Measurements from ENCODE around the gene GALNT18.

Gene GALNT18

DNA sequence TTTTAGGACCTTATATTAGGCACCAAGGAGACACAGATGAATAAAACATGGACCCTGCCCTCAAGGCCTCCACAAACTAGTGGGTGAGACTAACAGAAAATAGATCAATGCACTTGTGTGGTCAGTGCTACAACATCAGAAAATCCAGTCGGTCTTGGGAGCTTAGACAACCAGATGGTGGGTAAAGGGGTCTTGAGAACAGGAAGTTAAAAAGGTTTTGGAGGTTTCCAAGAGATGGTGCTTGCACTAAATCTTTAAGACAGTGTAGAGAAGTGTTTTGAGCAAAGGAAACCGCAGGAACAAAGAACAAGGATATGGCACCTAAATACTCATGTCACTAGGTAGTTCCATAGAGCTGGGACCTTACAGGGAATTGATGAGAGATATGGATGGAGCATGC, 56.2 kb downstream of the GALNT18 start:
- DNase-seq (ENCODE audit: low read depth): no peak

DNA sequence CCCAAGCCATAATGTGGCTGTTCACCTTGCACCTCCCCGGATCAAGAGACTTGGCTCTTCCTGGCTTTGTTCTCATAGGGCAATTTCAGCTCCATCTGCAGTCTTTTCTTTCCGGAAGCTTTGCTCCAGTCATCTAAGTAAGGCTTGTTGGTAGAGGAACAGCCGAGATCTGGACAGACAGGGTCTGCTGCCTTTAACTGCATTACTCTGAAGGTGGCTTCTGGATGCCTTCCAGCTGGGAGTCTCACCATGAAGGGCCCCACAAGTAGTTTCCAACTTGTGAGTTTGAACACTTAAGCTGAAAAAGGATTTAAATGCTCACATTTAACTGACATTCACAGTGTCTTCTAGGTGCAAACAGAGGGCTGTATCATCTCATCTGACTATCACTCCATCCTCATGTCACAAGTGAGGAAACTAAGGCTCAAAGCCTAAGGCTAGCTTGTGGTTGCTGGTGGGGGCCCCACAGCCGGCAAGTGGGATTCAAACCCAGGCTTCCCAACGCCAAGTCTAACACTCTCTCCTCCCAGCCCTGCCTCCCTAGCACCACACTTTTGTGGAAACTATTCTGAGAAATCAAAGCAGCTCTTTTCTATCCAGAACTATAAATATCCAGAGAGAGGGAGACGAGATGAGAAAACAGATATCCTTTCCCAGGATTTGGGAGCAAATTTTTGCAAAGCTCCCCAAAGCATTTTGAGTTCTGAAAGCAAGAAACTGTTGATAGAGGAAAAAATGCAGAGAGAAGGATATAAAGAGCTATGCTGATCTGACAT, 58.4 kb downstream of the GALNT18 start:
- no peak for DNase-seq (ENCODE audit: low read depth)

DNA sequence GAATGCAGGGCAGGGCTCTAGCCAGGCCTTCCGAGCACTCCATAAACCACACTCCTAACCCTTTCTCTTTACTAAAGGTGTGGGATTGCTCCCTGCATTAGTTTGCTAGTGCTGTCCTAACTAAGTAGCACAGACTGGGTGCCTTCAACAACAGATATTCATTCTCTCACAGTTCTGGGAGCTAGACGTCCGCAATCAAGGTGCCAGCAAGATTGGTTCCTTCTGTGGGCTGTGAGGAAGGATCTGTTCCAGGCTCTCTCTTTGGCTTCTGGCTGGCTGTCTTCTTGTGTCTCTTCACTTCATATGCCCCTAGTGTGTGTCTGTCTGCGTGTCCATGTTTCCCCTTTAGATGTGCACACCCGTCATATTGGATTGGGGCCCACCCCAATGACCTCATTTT, 59.8 kb downstream of the GALNT18 start:
- DNase-seq (ENCODE audit: low read depth): no peak

DNA sequence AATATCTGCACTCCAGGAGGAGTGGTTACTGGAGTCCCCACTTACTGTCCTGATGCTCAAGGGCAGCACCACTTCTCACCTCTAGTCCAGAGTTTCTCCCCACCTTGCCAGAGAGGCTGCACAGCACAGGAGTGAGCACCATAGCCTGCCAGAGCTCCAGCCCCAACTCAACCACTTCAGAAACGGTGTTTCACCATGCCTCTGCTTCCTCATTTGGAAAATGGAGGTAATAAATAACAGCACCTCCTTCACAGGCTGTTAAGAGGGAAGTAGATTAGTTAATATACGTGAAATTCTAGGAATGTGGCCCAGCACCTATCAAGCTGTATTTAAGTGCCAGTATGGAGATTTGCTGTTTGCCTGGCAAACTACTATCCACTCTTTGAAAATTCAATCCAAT, 63.0 kb downstream of the GALNT18 start:
- no peak for DNase-seq (ENCODE audit: low read depth)

DNA sequence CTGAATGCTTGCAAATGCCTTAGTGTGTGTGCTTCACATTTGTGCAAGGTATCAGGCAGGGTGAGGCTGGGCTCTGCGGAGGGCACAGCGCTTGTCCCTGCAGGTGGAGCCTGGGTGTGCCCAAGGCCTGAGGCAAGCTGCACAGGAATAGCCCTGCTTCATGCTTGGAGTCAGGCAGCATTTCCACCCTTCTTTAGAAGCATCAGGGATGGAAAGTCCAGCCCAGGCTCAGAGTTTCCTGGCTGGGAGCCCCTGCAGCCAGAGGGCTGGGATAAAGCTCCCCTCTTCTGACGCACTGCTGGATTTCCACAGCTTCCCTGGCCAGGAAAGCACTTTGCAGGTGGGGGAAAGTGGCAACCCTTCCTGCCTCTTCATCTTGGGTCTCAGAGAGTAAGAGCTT, 63.4 kb downstream of the GALNT18 start:
- no peak for DNase-seq (ENCODE audit: low read depth)

DNA sequence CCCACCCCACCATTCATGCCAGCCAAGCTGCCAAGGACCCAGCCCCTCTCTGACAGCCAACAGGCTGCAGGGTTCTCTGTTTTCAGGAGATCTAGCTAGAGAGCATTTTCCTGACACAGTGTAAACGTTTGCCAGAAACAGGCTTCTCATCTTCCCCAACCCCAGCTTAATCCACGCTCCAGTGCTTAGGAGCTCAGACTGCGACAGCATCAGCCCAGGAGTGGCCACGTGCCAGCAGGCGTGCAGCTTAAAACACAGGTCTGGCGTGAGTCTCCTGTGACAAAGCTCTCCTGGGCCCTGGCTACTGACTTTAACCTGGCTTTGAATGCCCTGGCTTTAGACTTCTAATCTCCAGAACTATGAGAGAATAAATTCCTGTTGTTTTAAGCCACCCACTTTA, 66.6 kb downstream of the GALNT18 start:
- DNase-seq (ENCODE audit: low read depth): no peak

DNA sequence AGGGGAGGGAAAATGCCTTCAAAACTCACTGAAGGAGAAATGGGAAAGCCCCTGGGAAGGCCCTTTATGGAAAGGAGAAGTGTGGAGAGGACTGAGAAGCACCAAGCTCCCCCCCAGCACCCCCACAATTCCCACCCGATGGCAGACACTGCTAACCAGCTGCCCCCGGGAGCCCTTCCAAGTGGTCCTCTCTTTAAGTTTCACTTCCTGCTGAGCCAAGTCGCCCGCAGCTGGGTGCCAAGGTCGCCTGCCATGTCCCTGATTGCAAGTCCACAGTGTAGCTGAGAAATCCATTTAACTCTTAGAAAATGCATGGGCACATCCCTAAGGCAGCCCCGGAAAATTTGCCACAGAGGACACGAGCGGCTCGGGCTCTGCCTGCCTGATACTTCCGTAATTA, 68.2 kb downstream of the GALNT18 start:
- DNase-seq (ENCODE audit: low read depth): no peak

DNA sequence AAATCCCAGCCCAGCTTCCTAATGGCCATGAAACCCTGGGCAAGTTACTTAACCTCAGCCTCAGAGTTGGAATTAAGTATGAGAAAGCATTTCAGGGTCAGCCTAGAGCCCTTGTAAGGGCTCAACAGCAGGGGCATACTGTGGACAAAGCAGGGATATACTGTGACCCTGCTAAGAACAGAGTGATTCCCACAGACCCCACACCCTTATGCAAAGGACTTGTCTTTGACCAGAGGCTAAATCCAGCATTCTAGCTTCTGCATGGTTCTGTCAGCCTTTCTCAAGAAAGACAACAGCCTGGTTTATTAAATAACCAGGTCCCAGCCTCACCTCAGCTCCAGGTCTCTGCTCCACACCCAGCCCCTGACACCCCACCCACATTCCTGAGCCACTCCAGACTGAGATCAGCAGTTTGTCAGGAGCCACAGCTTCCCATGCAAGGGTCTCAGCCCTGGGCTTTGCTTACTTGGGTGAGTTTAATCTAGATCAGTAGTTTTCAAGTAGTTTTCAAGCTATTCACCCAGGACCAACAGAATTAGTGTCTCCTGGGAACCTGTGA, 69.2 kb downstream of the GALNT18 start:
- no peak for DNase-seq (ENCODE audit: low read depth)

DNA sequence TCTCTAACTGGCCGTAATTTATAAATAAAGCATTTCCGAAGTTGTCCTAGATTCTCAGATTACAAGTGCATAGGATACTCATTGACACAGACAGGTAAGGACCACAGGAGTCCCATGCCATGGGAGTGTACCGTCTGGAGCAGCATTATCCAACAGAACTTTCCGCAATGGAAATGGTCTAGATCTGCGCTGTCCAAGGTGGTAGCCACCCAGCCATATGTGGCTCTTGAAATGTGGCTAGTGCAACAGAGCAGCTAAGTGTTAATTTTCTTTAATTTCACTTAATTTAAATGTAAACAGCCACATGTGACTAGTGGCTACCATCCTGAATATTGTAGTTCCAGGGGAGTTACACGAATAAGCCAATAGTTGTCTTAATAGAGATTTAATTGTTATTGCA, 71.3 kb downstream of the GALNT18 start:
- DNase-seq (ENCODE audit: low read depth): no peak

DNA sequence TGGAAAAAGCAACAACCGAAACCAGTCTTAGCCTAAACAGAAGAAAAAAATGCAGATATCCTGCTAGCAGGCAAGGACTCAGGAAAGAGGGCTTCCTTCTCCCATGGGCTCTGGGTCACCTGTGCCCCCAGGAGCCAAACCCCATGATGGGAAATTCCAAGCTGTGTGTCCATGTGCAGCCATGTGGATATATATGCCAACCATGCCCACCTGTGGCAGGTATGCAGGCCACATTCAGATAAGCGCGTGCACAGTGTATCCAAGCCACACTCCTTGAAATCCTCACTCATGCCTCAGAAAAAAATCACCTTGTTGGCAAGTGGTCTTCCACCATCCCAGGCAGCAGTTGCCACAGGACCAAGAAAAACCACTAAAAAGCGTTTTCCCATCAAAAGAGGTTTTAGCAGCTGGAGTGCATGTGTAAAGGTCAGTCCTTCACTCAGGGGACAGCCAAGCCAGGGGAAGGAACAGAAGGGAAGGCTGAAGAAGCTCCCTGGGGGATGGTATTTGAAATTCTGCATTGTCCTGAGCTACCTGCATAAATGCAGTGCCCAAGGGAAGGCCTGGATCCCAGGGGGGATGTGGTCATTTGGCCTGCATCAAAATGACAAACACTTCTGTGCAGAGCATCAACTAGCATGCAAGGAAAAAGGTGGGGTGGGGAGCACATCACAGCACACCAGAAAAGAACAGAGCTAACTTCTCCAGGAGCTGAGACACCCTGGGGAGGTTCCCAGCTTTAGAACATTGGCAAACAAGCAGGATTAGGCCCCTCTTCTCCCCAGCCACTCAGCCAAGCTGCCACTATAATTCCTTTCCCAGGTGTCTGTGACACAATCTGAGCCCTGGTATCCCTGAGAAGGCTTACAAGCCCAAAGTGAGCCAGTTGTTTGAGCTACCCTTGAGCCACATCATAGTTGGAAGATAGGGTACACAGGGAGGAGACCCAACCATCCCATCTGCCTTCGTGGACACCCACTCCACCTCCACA, 76.2 kb downstream of the GALNT18 start:
- DNase-seq (ENCODE audit: low read depth): no peak

DNA sequence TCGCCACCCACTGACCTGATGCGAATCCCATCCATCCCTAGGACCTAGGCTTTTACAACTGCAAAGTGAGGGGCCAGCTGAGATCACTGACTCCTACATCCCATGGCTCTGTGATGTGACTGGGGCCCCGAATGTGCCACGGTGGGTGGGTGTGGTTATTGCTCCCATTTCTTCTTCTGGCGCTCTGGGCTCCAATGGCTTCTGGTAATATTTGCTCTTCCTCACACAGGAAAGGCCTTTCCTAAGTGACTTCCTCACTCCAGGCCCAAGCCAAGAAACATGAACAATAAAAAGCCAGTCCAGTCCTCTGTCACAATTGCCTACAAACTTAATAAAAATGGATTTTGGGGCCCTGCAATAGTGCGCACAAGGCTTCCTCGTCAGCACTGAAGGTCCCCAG, 78.1 kb downstream of the GALNT18 start:
- no peak for DNase-seq (ENCODE audit: low read depth)

DNA sequence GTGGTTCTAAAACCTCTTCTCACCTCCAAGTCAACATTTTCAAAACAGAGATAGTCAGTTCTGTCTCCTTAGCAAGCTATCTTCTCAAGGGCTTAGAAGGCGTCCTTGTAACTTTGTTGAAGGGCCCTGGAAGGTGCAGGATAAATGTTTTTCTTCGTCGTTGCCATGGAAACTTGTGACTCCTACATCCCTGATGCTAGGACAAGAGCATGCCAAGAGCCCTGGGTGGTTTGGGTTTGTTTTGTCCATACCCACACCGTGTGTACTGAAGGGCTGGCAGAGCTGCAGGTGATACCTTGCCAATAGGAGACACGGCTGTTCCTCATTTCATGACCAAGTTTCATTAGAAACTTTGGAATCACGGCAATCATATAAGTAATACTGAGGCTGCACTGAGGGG, 81.6 kb downstream of the GALNT18 start:
- no peak for DNase-seq (ENCODE audit: low read depth)

DNA sequence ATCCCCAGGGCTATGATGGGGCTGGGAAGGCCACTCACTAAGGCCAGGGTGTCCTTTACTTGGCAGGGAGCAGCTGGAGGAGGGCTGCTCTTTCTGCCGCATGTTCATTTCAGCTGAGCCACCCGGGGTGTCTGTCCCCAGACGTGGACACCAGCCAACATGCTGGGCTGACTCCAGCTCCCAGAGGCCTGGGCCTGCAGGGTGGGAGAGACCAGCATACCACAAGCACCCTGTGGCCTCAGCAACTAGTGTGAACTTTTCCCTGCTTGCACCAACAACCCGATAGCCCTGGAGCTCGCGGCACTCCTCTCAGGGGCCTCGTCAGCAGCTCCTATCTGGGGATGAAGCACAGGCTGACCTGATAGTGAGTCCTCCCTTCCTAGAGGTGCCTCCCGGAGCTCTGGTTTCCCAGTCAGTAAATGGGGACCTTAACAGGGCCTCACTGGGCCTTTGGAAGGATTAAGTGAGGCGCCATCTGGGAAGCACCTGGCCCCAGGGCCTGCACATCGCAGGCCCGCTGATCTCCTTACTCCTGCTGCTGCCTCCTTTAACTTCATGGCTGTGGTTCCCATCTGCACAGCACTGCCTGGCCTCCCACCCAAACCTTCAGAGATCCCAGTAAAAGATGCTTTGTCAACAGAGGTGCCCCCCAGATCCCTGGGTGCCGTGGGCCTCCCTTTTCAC, 83.4 kb downstream of the GALNT18 start:
- no peak for DNase-seq (ENCODE audit: low read depth)

DNA sequence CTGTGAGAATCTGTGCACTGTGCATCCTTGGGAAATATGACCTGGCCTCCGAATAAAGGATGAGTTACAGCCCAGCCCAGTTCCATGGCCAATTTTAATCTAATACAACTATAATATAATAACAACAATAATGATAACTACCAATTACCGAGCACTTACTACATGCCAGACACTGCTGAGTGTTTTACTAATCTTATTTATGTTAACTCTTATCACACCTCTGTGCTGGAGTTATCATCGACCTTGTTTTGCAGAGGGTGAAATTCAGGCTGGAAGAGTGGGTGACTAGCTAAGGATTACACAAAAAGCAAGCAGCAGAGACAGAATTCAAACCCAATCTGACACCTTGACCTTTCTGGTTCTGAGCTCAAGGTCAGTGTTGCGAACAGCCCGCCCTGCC, 83.9 kb downstream of the GALNT18 start:
- no peak for DNase-seq (ENCODE audit: low read depth)

DNA sequence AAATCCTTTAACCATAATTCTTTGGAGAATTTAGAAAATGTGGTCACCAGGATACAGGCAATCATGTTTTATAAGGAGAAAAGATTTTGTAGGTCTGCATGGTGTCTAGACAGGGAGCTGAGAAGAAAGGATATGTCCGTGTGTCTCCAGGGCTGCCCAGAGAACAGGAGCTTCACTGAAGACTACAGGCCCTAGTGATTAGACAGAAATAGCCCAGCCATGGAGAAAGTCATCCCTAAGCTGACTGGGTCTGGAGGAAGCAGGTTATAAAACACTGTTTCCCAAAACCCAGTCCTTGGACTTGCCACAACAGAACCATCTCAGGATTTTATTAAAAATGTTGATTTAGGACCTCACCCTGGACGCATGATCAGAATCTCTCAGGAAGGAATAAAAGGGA, 84.4 kb downstream of the GALNT18 start:
- DNase-seq (ENCODE audit: low read depth): no peak

DNA sequence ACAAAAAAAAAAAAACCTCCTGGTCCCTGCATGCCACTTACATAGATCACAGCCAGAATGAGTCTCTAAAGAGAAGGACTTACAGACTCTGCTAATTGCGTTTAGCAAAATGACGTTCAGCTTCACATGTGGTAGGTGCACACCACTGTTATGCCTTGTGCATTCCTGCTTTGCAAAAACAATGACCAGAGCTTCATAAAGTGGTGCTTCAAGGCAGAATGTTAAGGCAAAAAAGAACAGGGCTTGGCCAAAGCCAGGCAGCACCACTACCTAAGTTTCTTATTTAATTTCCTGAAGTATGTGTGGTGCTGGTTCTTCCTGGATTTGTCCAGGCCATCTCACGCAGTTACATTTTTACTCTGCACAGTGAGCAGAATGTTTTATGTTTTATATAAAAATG, 85.2 kb downstream of the GALNT18 start:
- DNase-seq (ENCODE audit: low read depth): no peak

DNA sequence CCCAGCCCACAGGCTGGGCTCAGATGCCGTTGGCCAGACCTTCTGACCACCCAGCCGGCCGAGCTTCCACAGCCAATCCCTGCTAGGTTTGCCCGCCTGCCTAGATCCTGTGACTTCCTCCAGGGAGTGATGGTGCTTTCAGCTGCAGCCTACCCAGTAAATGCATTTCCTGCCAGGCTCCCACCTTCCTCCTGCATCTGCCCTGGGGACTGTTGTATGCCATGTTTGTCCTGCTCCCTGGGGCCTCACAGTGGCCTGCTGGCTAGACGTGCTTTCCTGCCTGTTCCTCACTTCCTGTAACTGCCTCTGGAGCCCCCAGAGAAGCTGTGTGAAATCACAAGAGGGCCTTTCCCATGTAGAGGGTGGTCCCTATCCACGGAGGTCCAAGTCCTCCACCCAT, 86.2 kb downstream of the GALNT18 start:
- no peak for DNase-seq (ENCODE audit: low read depth)

DNA sequence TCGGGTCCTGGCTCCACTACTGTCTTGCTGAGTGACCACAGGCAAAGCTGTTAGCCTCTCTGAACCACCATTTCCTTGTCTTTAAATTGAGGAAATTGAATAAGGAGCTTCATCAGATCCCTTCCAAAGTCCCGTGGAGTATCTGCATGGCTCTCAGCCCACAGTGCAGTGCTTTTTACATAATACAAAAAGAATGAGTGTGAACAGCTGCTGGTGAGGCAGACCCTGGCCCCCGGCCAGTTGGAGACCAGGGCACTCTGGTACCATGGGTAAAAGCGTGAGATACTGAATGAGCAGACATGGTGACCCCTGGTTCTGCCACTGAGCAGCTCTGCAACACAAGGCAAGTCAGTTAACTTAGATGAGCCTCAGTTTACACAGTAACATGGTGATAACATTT, 86.8 kb downstream of the GALNT18 start:
- no peak for DNase-seq (ENCODE audit: low read depth)

DNA sequence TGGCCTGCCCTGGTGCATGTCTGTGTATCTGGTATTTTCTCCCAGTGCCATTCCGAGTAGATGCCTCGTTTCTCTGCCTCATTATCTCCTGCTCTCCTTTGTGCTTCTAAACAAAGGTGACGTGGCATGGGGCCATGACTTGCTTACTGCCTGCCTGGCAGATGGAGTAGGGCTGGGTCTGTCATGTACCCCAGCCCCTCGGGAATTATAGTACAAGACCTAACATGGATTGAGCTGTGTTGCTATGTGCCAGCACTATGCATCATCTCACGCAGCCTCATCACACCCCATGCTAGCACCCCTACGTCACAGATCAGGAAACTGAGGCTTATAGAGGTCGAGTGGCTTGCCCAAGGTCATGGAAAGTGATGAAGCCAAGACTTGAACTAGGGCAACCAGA, 88.1 kb downstream of the GALNT18 start:
- no peak for DNase-seq (ENCODE audit: low read depth)

DNA sequence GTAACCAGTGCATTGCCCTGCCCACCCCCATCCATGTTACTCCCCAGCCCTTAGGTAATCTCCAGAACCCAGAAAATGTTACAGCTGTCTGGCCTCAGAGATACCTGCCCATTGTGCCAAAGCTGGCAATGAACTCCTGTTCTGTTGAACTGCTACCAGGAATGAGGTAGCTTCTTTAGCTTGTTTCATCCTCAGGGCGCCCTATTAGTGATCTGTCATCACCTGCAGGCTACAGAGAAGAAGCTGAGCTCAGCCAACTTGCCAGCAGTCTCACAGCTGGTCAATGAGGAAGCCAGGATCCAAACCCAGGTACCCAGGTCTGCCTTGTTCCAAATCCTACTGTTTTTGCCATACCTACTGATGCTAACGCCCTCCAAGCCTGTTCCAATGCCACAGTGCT, 88.7 kb downstream of the GALNT18 start:
- no peak for DNase-seq (ENCODE audit: low read depth)

DNA sequence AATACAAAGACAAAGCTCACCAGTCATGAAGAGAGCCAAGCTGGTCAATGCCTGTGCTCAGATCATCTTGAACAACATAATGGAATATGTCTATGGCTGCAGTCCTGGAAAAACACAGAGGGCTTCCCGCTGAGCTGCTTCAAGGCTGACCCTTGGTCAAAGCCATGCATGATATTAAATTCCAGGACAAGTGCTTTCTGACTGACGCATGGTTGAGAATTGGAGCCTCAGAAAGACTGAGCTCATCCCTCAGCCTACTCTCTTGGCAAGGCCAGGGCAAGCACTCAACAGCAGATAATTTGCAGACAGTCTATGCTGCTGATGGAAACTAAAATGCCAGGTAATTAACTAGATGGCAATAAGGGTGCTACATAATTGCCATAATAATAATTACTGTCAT, 89.2 kb downstream of the GALNT18 start:
- peak; percentile 17 for DNase-seq (ENCODE audit: low read depth)

DNA sequence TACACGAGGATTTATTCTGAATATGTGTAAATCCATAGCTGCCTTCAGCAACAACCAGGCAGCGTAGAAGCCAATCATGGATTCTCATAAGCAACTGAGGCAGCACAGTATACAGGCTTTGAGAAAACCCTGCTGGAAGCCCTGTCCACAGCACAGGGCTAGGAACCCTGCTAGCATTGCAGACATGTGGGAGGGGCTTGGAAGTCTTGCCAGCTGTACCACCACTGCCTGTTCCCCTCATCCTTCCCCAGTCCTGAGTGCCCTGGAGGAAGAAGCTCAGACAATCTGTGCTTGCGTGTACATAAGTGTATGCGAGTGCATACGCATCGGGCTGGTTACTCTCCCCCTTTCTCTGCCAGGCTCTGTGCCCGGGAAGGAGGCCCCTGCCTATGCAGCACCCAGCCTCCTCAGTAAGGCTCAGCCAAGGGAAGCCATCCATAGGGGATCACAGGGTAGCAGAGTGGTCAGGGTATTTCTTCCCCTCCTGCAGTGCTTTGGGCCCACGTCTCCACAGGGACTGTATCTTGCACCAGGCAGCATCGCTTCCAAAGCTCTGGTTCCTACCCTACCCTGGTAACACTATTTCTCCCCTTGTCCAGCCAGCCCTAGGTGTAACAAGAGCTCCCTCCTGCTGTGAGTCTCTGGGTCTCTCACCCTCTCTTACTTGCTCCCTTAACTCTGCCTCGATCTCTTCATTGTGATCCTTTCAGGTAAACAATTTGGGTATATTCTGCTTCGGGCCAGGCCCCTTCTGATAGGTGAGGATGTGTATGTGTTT, 90.5 kb downstream of the GALNT18 start:
- DNase-seq (ENCODE audit: low read depth): no peak
